Amygdala (tissue), 56 donors: ENCODE results near the gene MYO16.

Experiments
- DNase-seq, 56 donors: peaks; one replicate each; lab custom pipeline; 2025; lab: John Stamatoyannopoulos, UW

Gene MYO16

GRCh38 chr13:109251956-109252355, 622.5 kb downstream of the MYO16 start:
- DNase-seq = no peak

GRCh38 chr13:109253316-109253715, 623.9 kb downstream of the MYO16 start:
- no peak for DNase-seq

GRCh38 chr13:109254274-109254673, 624.9 kb downstream of the MYO16 start:
- DNase-seq = no peak

GRCh38 chr13:109255141-109255856, 625.9 kb downstream of the MYO16 start:
- no peak for DNase-seq

- no peak for DNase-seq
These were observed 627.7 kb downstream of the MYO16 start for GRCh38 chr13:109256866-109257760.
